ENCODE results near the gene TMEM218. TPM values are rescaled to one million over a fixed set of nuclear protein-coding genes. Genes with fewer than 3 reads are reported as not detected.

The TMEM218 gene
- total RNA-seq, 4 donors from 2014 or later, result 24.2 to 31.5 (median 26.1) TPM

- Histone ChIP-seq H3K27ac (no peak overlapping the region), H3K9me3 (no peaks in the 10 kb centered on the region), H3K4me3 (replicated peaks in 1 of 3) (no peak overlapping the region), H3K36me3 (no peaks in the 10 kb centered on the region), H3K27me3 (no peaks in the 10 kb centered on the region), H3K4me1 (peaks cover 6% of the 10 kb centered on the region in 2 donors)
- WGBS, 2 donors, result 92 to 94% methylated on average over 4 of the region's 4 CpGs
- TF ChIP-seq POLR2A (IDR thresholded peaks at IDR 0.05), result no peak
- intact Hi-C loops (cut with DNase I), result no loop called here
- no peak for DNase-seq
These were observed 43.1 kb downstream of the TMEM218 start for GRCh38 chr11:125068368-125068767.

- Histone ChIP-seq H3K9me3 (no peaks in the 10 kb centered on the region), H3K36me3 (no peaks in the 10 kb centered on the region), H3K27me3 (no peaks in the 10 kb centered on the region), H3K27ac (no peak overlapping the region), H3K4me3 (replicated peaks in 1 of 3) (no peak overlapping the region), H3K4me1 (peaks cover 8 to 9% of the 10 kb centered on the region in 2 donors)
- intact Hi-C loops (cut with DNase I), result no loop called here
- WGBS, 2 donors, result 73 to 78% methylated on average over 7 of the region's 7 CpGs
- no peak for DNase-seq
- TF ChIP-seq CTCF (IDR thresholded peaks at IDR 0.05) (no peak), POLR2A (IDR thresholded peaks at IDR 0.05) (no peak)
These were observed 47.4 kb downstream of the TMEM218 start for GRCh38 chr11:125064070-125064469.

- H3K4me1 ChIP-seq, result peaks cover 8 to 9% of the 10 kb centered on the region in 2 donors
- no peaks in the 10 kb centered on the region for H3K9me3 ChIP-seq
- peak overlapping the region in 1 of 3 donors; percentile 20 for H3K27ac ChIP-seq
- H3K4me3 ChIP-seq (replicated peaks in 1 of 3), result peak overlapping the region; percentile 19 to 72 (median 56)
- intact Hi-C loops (cut with DNase I), result no loop called here
- no peak for DNase-seq
- no peaks in the 10 kb centered on the region for H3K36me3 ChIP-seq
- no peaks in the 10 kb centered on the region for H3K27me3 ChIP-seq
- TF ChIP-seq CTCF (IDR thresholded peaks at IDR 0.05), result no peak
- TF ChIP-seq POLR2A (IDR thresholded peaks at IDR 0.05), result no peak
- WGBS, 2 donors, result 4 to 24% methylated on average over 3 to 31 of the region's 38 CpGs
These were observed 47.9 kb downstream of the TMEM218 start for GRCh38 chr11:125063429-125064043.

GRCh38 chr11:125062931-125063428 lies 48.4 kb downstream of the TMEM218 start, which contains the start of gene SLC37A2:
TSS of gene SLC37A2 (plus strand) at chr11:125063305. CDS start at chr11:125063368, 63 bp downstream.
- Histone ChIP-seq H3K27ac (peak within 1 kb of the TSS in 2 of 3 donors; percentile 20 to 36), H3K9me3 (no peaks in the 10 kb centered on the region), H3K4me3 (replicated peaks in 1 of 3) (peak within 1 kb of the TSS; percentile 19 to 72 (median 56)), H3K27me3 (no peaks in the 10 kb centered on the region), H3K4me1 (peaks cover 8 to 9% of the 10 kb centered on the region in 2 donors), H3K36me3 (no peaks in the 10 kb centered on the region)
- peak; percentile 68 to 69 for DNase-seq
- peak in 2 of 6 experiments; percentile 27 to 33 for TF ChIP-seq CTCF (IDR thresholded peaks at IDR 0.05)
- peak in 1 of 2 donors; percentile 49 for TF ChIP-seq POLR2A (IDR thresholded peaks at IDR 0.05)
- intact Hi-C loops (cut with DNase I), result no loop called here
- 0% methylated on average over 9 of the region's 46 CpGs; no CpG with 5 or more reads in 1 of the 2 donors for WGBS, 2 donors

- Histone ChIP-seq H3K4me3 (replicated peaks in 1 of 3) (peak overlapping the region; percentile 19 to 72 (median 56)), H3K36me3 (no peaks in the 10 kb centered on the region), H3K27ac (peak overlapping the region in 2 of 3 donors; percentile 20 to 36), H3K27me3 (no peaks in the 10 kb centered on the region), H3K4me1 (peaks cover 8 to 9% of the 10 kb centered on the region in 2 donors), H3K9me3 (no peaks in the 10 kb centered on the region)
- 43 to 59% methylated on average over 14 to 18 of the region's 19 CpGs for WGBS, 2 donors
- TF ChIP-seq POLR2A (IDR thresholded peaks at IDR 0.05) (no peak), CTCF (IDR thresholded peaks at IDR 0.05) (no peak)
- intact Hi-C loops (cut with DNase I), result no loop called here
- DNase-seq, result no peak
These were observed 49.1 kb downstream of the TMEM218 start for GRCh38 chr11:125062218-125062930.

All from thyroid gland (tissue), 4 donors.